22Rv1 (cell line): ENCODE measurements around the gene MEIS1.

ENCODE experiments used
- H3K27ac ChIP-seq: fragments of 450-650 bp; 2 replicates; pipeline ENCODE4 v1.5.1; 2017
- ZFX ChIP-seq: fragments of 450-650 bp; IDR thresholded peaks from 2 replicates; pipeline ENCODE4 v1.6.1; 2017; ENCODE audit warnings: antibody characterized with exemption, borderline replicate concordance
- TF ChIP-seq, protein P1 (sequence below): fragments of 450-650 bp; IDR thresholded peaks from 2 replicates; pipeline ENCODE4 v1.5.1; 2017; ENCODE audit warnings: mild to moderate bottlenecking

Gene MEIS1

DNA sequence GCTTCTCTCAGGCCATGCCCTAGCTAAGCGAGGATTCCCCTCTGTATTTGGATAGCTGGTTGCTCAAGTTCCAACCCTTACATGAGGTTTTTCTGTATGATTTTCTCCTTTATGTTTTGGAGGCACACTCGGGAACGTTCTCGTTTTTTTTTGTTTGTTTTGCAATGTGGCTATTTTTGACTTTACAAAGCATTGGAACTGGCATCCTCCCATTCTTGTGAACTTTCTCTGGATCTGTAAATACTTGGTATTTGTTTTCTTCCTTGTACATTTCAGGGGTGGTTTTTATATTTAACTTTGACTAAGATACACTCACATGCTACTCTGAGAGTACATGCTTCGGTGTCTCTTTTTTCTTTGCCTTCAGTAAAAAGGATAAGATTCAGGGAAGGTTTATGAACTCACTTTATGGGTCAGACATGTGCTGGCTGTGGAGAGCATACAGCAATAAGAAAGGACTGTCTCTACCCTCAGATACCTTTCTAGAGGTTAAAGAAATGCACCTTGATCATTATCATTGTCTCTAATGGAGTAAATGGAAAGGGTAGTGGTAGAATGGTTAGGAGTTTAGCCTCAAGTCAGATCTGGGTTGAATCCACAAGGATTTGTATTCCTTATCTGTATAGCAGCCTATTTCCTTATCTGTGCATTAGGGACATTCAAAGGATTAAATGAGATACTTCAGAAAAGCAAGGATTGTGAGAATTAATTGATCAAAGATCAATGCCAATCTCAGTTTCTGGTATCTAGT, 61.9 kb downstream of the MEIS1 start:
- no peak overlapping the region for H3K27ac ChIP-seq
- no peak for TF ChIP-seq ZFX
- TF ChIP-seq, protein P1, sequence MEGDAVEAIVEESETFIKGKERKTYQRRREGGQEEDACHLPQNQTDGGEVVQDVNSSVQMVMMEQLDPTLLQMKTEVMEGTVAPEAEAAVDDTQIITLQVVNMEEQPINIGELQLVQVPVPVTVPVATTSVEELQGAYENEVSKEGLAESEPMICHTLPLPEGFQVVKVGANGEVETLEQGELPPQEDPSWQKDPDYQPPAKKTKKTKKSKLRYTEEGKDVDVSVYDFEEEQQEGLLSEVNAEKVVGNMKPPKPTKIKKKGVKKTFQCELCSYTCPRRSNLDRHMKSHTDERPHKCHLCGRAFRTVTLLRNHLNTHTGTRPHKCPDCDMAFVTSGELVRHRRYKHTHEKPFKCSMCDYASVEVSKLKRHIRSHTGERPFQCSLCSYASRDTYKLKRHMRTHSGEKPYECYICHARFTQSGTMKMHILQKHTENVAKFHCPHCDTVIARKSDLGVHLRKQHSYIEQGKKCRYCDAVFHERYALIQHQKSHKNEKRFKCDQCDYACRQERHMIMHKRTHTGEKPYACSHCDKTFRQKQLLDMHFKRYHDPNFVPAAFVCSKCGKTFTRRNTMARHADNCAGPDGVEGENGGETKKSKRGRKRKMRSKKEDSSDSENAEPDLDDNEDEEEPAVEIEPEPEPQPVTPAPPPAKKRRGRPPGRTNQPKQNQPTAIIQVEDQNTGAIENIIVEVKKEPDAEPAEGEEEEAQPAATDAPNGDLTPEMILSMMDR: no peak

DNA sequence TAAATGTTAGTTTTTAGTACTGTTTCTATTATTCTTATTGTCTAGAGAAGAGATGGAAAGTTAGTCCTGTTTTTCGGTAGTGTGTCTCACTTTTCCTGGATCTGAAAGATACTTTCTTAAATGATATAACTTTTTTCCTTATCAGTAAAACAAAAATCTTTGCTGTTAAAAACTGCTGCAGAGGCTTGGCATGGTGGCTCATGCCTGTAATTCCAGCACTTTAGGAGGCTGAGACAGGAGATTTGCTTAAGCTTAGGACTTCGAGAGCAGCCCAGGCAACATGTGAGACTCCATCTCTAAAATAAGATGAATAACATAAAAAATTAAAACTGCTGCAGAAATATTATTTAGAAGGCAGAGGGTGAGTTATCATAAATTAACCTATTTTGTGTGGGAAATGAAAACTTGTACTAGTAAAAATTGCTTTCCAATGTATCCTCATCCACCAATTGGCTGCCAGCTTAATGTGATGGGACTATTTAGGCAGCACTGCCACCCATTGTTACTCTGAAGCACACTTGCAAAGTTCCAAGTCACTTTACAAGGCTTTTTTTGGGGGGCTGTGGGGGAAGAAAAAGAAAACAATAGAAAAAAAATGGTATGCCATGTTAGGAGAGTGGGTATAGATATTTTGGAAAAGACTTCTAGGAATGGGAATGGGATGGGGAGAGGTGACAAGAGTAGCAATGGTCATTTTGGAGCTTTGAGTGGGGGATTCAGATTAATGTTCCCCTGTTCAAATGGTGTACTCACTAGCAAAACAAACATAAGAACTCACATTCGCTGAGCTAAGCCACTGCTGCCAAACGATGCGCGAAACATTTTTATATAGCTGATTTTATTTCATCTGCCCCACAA, 62.7 kb downstream of the MEIS1 start:
- H3K27ac ChIP-seq: no peak overlapping the region
- no peak for TF ChIP-seq ZFX
- TF ChIP-seq, protein P1: no peak

- no peak overlapping the region for H3K27ac ChIP-seq
- TF ChIP-seq, protein P1: no peak
- no peak for TF ChIP-seq ZFX
These were observed 63.5 kb downstream of the MEIS1 start for GRCh38 chr2:66498289-66498975.

DNA sequence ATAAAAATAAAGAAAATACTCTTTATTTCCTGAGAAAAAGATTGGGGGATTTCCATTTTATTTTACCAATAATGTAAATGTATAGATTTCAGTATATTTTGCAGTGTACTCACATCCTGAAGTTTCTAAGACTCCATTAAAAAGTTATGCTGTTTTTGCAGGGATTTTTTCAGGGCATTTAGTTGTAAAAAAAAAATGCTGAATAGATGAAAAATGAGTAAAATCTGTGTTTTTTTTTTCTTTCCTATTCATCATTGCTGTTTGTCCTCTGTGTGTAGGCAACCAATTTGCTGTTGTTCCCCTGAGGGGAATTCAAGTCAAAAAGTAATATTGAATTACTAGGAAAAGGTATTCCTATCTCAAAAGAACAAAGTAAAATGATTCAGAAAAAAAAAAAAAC, 66.3 kb downstream of the MEIS1 start:
- H3K27ac ChIP-seq: no peak overlapping the region

DNA sequence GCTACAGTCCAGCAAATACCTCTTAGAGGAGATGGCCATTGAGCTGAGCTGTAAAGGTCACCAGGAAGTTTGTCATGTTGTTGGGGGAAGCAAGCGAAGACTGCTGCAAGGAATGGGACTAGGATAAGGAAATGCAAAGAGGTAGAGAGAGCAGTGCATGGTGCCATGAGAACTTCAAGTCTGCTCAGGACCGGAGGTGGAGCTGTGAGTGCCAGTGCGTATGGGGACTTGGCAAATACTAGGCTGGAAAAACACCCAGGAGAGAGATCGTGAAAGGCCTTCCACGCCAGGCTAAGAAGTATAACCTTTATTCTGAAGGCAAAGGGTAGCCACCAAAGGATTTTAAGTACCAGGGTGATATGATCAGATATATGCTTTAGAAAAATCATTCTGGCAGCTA, 71.3 kb downstream of the MEIS1 start:
- TF ChIP-seq ZFX: no peak
- TF ChIP-seq, protein P1: no peak
- H3K27ac ChIP-seq: no peak overlapping the region

More for the DNA sequence above, 66.3 kb downstream of the MEIS1 start:
- TF ChIP-seq, protein P1: no peak
- TF ChIP-seq ZFX: no peak

GRCh38 chr2:66507673-66508201, 72.8 kb downstream of the MEIS1 start:
- TF ChIP-seq, protein P1: no peak
- no peak for TF ChIP-seq ZFX
- H3K27ac ChIP-seq: no peak overlapping the region
